T-cell (primary cell): ENCODE results near the gene EEFSEC. TPM values are rescaled to one million over a fixed set of nuclear protein-coding genes. Genes with fewer than 3 reads are reported as not detected.
A peak's percentile ranks its signal among the peaks of the same experiment; 100 is the strongest.

Experiments
- ATAC-seq, 4 experiments: fragments of 200-7000 bp in 3 of 4; fragments of 150-1000 bp in 1 of 4; cut with Tn5 transposase; replicated peaks in 1 of 4; 1 replicate in 3 of 4; 2 replicates in 1 of 4; pipeline ENCODE4 v1.10.0; 2021; ENCODE audit warnings: moderate library complexity in 3 of 4, mild to moderate bottlenecking in 2 of 4, moderate number of reproducible peaks in 1 of 4
- CTCF ChIA-PET, 2 donors: fragments of 300-600 bp; sonication (Branson Sonifier 250); formaldehyde crosslinking; loops; one replicate each; lab custom pipeline; 2022; ENCODE audit warnings: antibody characterized with exemption in 2 of 2; lab: Charles Lee
- POLR2A ChIA-PET, 2 donors: fragments of 300-600 bp; sonication (Branson Sonifier 250); formaldehyde crosslinking; loops; one replicate each; lab custom pipeline; 2022; ENCODE audit warnings: antibody characterized with exemption in 2 of 2; lab: Charles Lee
- DNase-seq, 35 experiments: peaks; one replicate each; pipeline versions ENCODE4 v3.0.0 to v3.0.0-alpha.2; 2013 to 2023
- H3K27ac ChIP-seq: one replicate; pipeline ENCODE4 v1.5.1; 2013; ENCODE audit warnings: low read length
- H3K27me3 ChIP-seq, 2 experiments: replicated peaks in 1 of 2; 1 replicate in 1 of 2; 2 replicates in 1 of 2; pipeline versions ENCODE4 v1.6.1 to v1.7.0; 2013; ENCODE audit warnings: low read length in 1 of 2, mixed read lengths in 1 of 2; ENCODE audit not compliant: control insufficient read depth in 2 of 2, insufficient read depth in 2 of 2; ENCODE audit errors: extremely low read depth in 1 of 2
- H3K36me3 ChIP-seq, 2 donors: 1 replicate in 1 of 2; 2 replicates in 1 of 2; pipeline versions ENCODE4 v1.6.1 to v1.7.0; 2013; ENCODE audit warnings: low read length in 1 of 2; ENCODE audit not compliant: control insufficient read depth in 2 of 2, insufficient read depth in 1 of 2; ENCODE audit errors: extremely low read depth in 1 of 2
- H3K4me1 ChIP-seq, 2 experiments: 1 replicate in 1 of 2; 2 replicates in 1 of 2; pipeline versions ENCODE4 v1.6.1 to v1.7.0; 2013; ENCODE audit warnings: low read length in 2 of 2, mixed read lengths in 1 of 2; ENCODE audit not compliant: insufficient read depth in 2 of 2, control insufficient read depth in 1 of 2; ENCODE audit errors: extremely low read depth in 1 of 2
- H3K4me3 ChIP-seq, 2 donors: 1 replicate in 1 of 2; 2 replicates in 1 of 2; pipeline versions ENCODE4 v1.5.1 to v1.7.0; 2013; ENCODE audit warnings: mild to moderate bottlenecking in 2 of 2, low read length in 1 of 2, moderate library complexity in 1 of 2; ENCODE audit not compliant: control insufficient read depth in 1 of 2; ENCODE audit errors: extremely low read depth in 1 of 2
- H3K9me3 ChIP-seq: 2 replicates; pipeline ENCODE4 v1.7.0; 2013
- H3K27ac Mint-ChIP-seq, 2 donors: one replicate each; pipeline ENCODE4 v1.8.0; 2020 to 2021; ENCODE audit warnings: mild to moderate bottlenecking in 2 of 2, mixed read lengths in 2 of 2
- H3K27me3 Mint-ChIP-seq, 2 donors: one replicate each; pipeline ENCODE4 v1.8.0; 2021 to 2022; ENCODE audit warnings: mixed read lengths in 2 of 2
- H3K36me3 Mint-ChIP-seq: one replicate; pipeline ENCODE4 v1.8.0; 2021; ENCODE audit warnings: mixed read lengths
- H3K4me1 Mint-ChIP-seq, 3 donors: one replicate each; pipeline ENCODE4 v1.8.0; 2020 to 2022; ENCODE audit warnings: mixed read lengths in 3 of 3, mild to moderate bottlenecking in 1 of 3
- H3K4me3 Mint-ChIP-seq, 3 donors: one replicate each; pipeline ENCODE4 v1.8.0; 2020 to 2022; ENCODE audit warnings: mild to moderate bottlenecking in 3 of 3, mixed read lengths in 3 of 3, moderate library complexity in 3 of 3
- H3K9me3 Mint-ChIP-seq, 3 donors: one replicate each; pipeline ENCODE4 v1.8.0; 2020 to 2022; ENCODE audit warnings: mixed read lengths in 3 of 3
- WGBS: methylation state at CpG from one replicate; pipeline ENCODE4 v1.1.5; 2013; ENCODE audit warnings: missing lambda C conversion rate; ENCODE audit not compliant: insufficient coverage; 5-methylcytosine and 5-hydroxymethylcytosine counted together
- total RNA-seq, 35 experiments: library from RNA in 6 of 35; stranded (reverse) in 6 of 35; fragments of 120-200 nt in 1 of 35; gene quantifications; one replicate each; pipeline versions ENCODE4 v1.2.1 to v1.2.4 and lab custom pipeline; 2013 to 2026

EEFSEC gene
- total RNA-seq, 5 donors from 2014 or later (not counting 1 experiment from before 2014, with no cell fraction given), result 15.9 to 21.1 (median 19.1) TPM

- WGBS, result 78% methylated on average over 6 of the region's 11 CpGs
- ChIA-PET POLR2A (no interaction called here), CTCF (interaction anchor here in 1 of 2 donors (0.6 kb wide), 1 partner anchor 160 kb away, joined by 3 read pairs; no protein-coding TSS in a partner anchor)
- Mint-ChIP-seq H3K4me1 (peaks cover 1 to 8% (median 2%) of the 10 kb centered on the region in 3 donors), H3K27ac (peak overlapping the region in 1 of 2 donors; percentile 11), H3K36me3 (peaks cover 17% of the 10 kb centered on the region), H3K9me3 (no peaks in the 10 kb centered on the region), H3K27me3 (no peaks in the 10 kb centered on the region), H3K4me3 (no peak overlapping the region)
- no peaks in the 10 kb centered on the region for H3K9me3 ChIP-seq
- no peak overlapping the region for H3K4me3 ChIP-seq
- peaks cover 7 to 23% of the 10 kb centered on the region in 2 donors for H3K36me3 ChIP-seq
- H3K4me1 ChIP-seq, result no peaks in the 10 kb centered on the region
- ATAC-seq, result peak in 2 of 4 experiments; percentile 33 to 50
- H3K27me3 ChIP-seq, result no peaks in the 10 kb centered on the region
- no peak for DNase-seq
- no peak overlapping the region for H3K27ac ChIP-seq
These were observed 120.7 kb downstream of the EEFSEC start for GRCh38 chr3:128273841-128274573.

DNA sequence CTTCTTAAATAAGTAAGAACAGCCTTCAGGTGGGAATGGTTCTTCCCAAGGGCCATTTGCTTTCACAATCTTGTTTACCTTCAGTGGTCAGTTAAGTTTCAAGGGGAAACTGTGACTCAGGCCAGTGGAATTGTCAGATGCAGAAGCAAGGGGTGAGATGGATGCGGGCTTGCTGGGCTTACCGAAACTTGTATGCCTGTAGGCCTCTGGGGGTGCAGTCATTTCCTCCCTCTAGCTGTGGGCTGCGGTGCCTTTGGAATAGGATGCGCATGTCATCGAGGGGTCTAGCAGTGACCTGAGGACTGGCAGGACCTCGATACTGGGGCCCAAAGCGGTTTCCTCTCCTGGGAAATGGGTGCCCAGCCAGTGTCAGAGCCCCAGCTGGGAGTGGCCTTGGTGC lies 121.6 kb downstream of the EEFSEC start:
- no peaks in the 10 kb centered on the region for H3K27me3 Mint-ChIP-seq
- ATAC-seq (no peak), DNase-seq (no peak)
- no peaks in the 10 kb centered on the region for H3K9me3 ChIP-seq
- ChIA-PET CTCF (no interaction called here), POLR2A (no interaction called here)
- H3K9me3 Mint-ChIP-seq, result no peaks in the 10 kb centered on the region
- H3K4me1 ChIP-seq, result no peaks in the 10 kb centered on the region
- no peak overlapping the region for H3K4me3 Mint-ChIP-seq
- H3K27me3 ChIP-seq, result no peaks in the 10 kb centered on the region
- peaks cover 1 to 8% (median 2%) of the 10 kb centered on the region in 3 donors for H3K4me1 Mint-ChIP-seq
- H3K27ac ChIP-seq, result no peak overlapping the region
- H3K36me3 ChIP-seq, result peaks cover 6 to 18% of the 10 kb centered on the region in 2 donors
- no peak overlapping the region for H3K4me3 ChIP-seq
- WGBS, result 99% methylated on average over 7 of the region's 7 CpGs
- no peak overlapping the region for H3K27ac Mint-ChIP-seq
- peaks cover 16% of the 10 kb centered on the region for H3K36me3 Mint-ChIP-seq

DNA sequence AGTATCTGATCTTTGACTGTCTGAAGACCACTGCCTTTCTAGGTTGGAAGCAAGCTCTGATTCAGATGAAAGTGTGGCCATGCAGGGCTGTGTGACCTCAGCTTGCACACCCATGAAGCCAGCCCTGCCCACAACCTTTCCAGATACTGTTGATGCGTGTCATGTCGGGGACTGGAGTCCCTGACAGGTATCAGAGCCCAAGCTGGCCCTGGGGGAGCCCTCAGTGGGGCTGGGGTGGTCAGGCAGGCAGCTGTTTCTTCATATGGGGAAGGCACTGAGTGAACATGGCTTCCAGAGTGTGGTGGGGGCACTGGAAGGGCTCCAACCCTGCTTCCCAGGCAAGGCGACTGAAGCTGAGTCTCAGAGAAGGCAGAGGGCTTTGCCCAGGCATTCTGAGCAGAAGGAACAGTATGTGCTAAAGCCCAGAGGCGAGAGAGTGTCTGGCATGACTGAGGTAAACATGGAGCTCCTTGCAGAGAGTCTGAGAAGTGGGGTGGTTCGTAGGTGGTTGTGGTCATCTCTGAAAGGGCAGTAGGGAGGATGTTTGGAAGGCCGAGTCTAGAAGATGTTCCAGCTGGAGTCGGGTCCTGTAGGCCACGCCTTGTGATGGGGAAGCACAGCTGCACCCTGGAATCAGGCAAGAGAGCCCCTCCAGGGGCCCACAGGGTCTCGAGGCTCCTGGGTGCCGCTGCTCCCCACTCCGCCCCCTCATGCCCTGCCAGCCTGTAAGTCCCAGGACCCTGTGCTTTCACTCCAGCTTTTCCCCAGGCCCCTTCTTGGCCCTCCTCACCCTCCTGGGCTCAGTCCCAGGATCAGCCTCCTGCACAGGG lies 122.2 kb downstream of the EEFSEC start:
- Mint-ChIP-seq H3K4me1 (peaks cover 1 to 8% (median 2%) of the 10 kb centered on the region in 3 donors), H3K4me3 (no peak overlapping the region)
- 97% methylated on average over 11 of the region's 11 CpGs for WGBS

GRCh38 chr3:128276146-128276435 lies 122.8 kb downstream of the EEFSEC start:
- Histone ChIP-seq H3K4me1 (peaks cover 0 to 3% of the 10 kb centered on the region in 2 experiments), H3K27me3 (no peaks in the 10 kb centered on the region), H3K36me3 (peaks cover 5 to 14% of the 10 kb centered on the region in 2 donors), H3K9me3 (no peaks in the 10 kb centered on the region), H3K4me3 (no peak overlapping the region), H3K27ac (no peak overlapping the region)
- 83% methylated on average over 1 of the region's 3 CpGs for WGBS
- no peaks in the 10 kb centered on the region for H3K9me3 Mint-ChIP-seq
- no peak overlapping the region for H3K27ac Mint-ChIP-seq
- peaks cover 3 to 8% (median 3%) of the 10 kb centered on the region in 3 donors for H3K4me1 Mint-ChIP-seq
- no peak for DNase-seq
- H3K4me3 Mint-ChIP-seq, result no peak overlapping the region
- CTCF ChIA-PET, result no interaction called here
- H3K27me3 Mint-ChIP-seq, result no peaks in the 10 kb centered on the region
- POLR2A ChIA-PET, result no interaction called here
- H3K36me3 Mint-ChIP-seq, result peaks cover 13% of the 10 kb centered on the region
- no peak for ATAC-seq

More for the DNA sequence above, 122.2 kb downstream of the EEFSEC start:
- Histone ChIP-seq H3K9me3 (no peaks in the 10 kb centered on the region), H3K27me3 (no peaks in the 10 kb centered on the region), H3K4me3 (no peak overlapping the region), H3K36me3 (peaks cover 5 to 16% of the 10 kb centered on the region in 2 donors), H3K27ac (no peak overlapping the region), H3K4me1 (peaks cover 0 to 2% of the 10 kb centered on the region in 2 experiments)
- no peaks in the 10 kb centered on the region for H3K9me3 Mint-ChIP-seq
- ATAC-seq, result no peak
- no peak overlapping the region for H3K27ac Mint-ChIP-seq
- ChIA-PET POLR2A (no interaction called here), CTCF (no interaction called here)
- no peaks in the 10 kb centered on the region for H3K27me3 Mint-ChIP-seq
- DNase-seq, result no peak
- H3K36me3 Mint-ChIP-seq, result peaks cover 14% of the 10 kb centered on the region

DNA sequence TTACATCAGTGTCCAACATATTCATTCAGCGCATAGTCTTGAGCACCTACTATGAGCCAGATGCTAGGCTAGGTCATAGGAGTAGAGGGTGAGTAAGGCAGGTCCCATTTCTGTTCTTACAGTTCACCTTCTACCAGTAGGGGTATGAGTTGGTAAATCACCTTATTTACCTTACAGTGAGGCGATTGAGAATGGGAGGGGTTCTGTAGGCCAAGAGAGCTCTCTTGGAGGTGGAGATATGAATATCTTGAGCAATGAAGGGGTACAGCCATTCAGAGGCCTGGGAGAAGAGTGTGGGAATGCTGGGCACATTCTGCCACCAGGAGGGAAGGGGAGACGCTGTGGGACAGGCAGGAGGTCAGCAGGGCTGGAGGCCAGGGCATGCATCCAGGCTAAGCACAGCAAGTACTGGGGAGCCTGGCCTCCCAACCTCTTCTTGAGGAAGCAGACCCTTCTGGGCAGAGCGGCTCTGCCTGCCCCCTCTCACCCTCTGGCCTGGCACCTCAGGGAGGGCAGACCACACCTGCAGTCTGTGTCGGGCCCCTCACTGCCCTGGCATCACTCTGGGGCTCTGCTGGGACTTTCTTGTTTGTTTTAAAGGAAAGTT lies 123.4 kb downstream of the EEFSEC start:
- peak overlapping the region in 1 of 2 donors; percentile 68 for H3K27ac Mint-ChIP-seq
- WGBS, result no CpG with 5 or more reads among the region's 5 CpGs
- DNase-seq, result no peak

DNA sequence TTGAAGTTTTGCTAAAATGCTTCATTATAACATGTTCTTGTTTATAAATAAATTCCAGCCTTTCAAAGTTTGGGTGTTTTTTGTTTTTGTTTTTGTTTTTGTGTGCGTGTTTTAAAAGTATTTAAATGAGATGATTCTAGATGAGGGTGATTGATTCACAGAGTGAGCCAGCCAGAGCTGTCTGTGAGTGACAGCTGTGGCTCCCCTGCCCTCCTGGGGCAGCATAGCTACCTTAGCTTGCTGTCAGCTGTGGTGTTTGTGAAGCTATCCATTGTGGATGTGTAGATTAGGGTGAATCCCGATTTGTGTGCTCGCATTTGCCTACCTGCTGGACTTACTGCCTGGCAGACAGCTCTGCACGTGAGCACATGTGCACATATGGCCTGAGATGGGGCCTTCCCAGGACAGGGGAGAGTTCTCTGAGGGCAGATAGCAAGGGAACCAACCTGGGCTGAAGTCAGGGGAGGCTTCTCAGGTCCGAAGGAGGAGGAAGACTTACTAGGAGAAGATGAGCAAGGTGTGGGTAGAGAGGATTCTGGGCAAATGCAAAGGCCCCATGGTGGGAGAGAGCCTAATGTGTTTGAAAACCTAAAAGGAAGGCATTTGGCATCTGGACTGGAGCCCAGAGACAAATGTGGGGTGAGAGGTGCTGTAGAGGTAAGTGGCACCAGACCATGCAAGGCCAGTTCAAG lies 124.2 kb downstream of the EEFSEC start:
- no peaks in the 10 kb centered on the region for H3K9me3 Mint-ChIP-seq
- H3K4me1 Mint-ChIP-seq, result peaks cover 3 to 8% (median 5%) of the 10 kb centered on the region in 3 donors
- no peaks in the 10 kb centered on the region for H3K27me3 Mint-ChIP-seq
- no peak for DNase-seq
- ChIA-PET POLR2A (no interaction called here), CTCF (interaction anchor here in 1 of 2 donors (1.0 kb wide), 1 partner anchor 182 kb away, joined by 3 read pairs; no protein-coding TSS in a partner anchor)
- H3K4me3 Mint-ChIP-seq, result no peak overlapping the region
- Histone ChIP-seq H3K4me3 (no peak overlapping the region), H3K27ac (no peak overlapping the region), H3K4me1 (peaks cover 0 to 3% of the 10 kb centered on the region in 2 experiments), H3K9me3 (no peaks in the 10 kb centered on the region), H3K27me3 (no peaks in the 10 kb centered on the region), H3K36me3 (peaks cover 5 to 7% of the 10 kb centered on the region in 2 donors)
- 84% methylated on average over 3 of the region's 5 CpGs for WGBS
- peak overlapping the region in 1 of 2 donors; percentile 30 for H3K27ac Mint-ChIP-seq
- no peak for ATAC-seq
- H3K36me3 Mint-ChIP-seq, result peaks cover 10% of the 10 kb centered on the region

More for the DNA sequence above, 123.4 kb downstream of the EEFSEC start:
- H3K4me1 Mint-ChIP-seq, result peaks cover 3 to 8% (median 5%) of the 10 kb centered on the region in 3 donors
- ChIA-PET CTCF (no interaction called here), POLR2A (no interaction called here)
- peaks cover 0 to 3% of the 10 kb centered on the region in 2 experiments for H3K4me1 ChIP-seq
- no peak overlapping the region for H3K27ac ChIP-seq
- no peaks in the 10 kb centered on the region for H3K27me3 ChIP-seq
- peaks cover 13% of the 10 kb centered on the region for H3K36me3 Mint-ChIP-seq
- no peak overlapping the region for H3K4me3 ChIP-seq
- H3K9me3 Mint-ChIP-seq, result no peaks in the 10 kb centered on the region
- H3K4me3 Mint-ChIP-seq, result no peak overlapping the region
- peaks cover 5 to 11% of the 10 kb centered on the region in 2 donors for H3K36me3 ChIP-seq
- no peaks in the 10 kb centered on the region for H3K27me3 Mint-ChIP-seq
- no peak for ATAC-seq
- no peaks in the 10 kb centered on the region for H3K9me3 ChIP-seq
